ENCODE results near the gene FOXP2. TPM values are rescaled to one million over a fixed set of nuclear protein-coding genes. Genes with fewer than 3 reads are reported as not detected.
"Not testable (repeated sequence)": the region's sequence is repeated elsewhere in the genome, so short reads cannot be mapped to it uniquely, and the experiment has no call there.

The FOXP2 gene
- total RNA-seq, 1 donor from 2014 or later, result 2.1 TPM

DNA sequence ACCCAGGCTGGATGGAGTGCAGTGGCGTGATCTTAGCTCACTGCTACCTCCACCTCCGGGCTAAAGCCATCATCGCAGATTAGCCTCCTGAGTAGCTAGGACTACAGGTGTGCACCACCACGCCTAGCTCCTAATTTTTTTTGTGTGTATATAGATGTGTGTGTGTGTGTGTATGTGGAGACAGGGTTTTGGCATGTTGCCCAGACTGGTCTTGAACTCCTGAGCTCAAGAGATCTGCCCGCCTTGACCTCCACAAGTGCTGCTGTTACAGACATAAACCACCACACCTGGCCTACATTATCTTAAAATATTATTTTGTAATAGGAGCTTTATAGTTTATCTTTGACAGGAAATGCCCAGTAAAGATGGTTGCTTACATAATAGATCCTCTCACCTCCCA is 25.0 kb downstream of the FOXP2 start:
- Histone ChIP-seq H3K9me3 (replicated peaks) (peaks cover 14% of the 10 kb centered on the region), H3K27ac (replicated peaks) (no peak overlapping the region), H3K4me1 (no peaks in the 10 kb centered on the region), H3K36me3 (no peaks in the 10 kb centered on the region), H3K27me3 (ENCODE audit: low read depth) (no peaks in the 10 kb centered on the region), H3K4me3 (no peak overlapping the region)
- intact Hi-C loops (cut with micrococcal nuclease), result no loop called here
- no peak for TF ChIP-seq CTCF (IDR thresholded peaks at IDR 0.05; ENCODE audit: borderline replicate concordance)
- DNase-seq, result no peak

- intact Hi-C loops (cut with micrococcal nuclease); DNase-seq; H3K4me1 ChIP-seq: not testable (repeated sequence)
Observed at GRCh38 chr7:114440927-114441326, 26.3 kb downstream of the FOXP2 start.

DNA sequence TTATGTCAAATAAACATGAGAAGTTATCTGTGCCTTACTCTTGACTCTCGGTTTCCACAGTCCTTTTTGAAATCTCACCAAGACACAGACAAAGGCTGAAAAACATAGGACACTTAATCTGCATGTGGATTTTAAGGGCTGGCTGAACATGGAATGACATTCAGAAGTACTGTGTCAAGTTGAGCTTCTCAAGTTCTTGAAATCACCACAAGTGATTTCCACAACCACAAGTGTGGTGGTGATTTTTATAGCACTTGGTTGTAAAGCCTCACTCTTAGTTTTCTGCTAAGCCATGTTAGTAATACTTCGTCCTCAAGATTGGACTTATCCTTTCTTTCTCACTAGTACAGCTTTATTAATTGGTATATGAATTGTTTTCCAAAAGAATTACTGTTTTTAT is 29.6 kb downstream of the FOXP2 start:
- DNase-seq, result no peak
- TF ChIP-seq CTCF (IDR thresholded peaks at IDR 0.05; ENCODE audit: borderline replicate concordance), result no peak
- H3K4me3 ChIP-seq, result no peak overlapping the region
- H3K36me3 ChIP-seq, result no peaks in the 10 kb centered on the region
- peaks cover 14% of the 10 kb centered on the region for H3K9me3 ChIP-seq (replicated peaks)
- intact Hi-C loops (cut with micrococcal nuclease), result no loop called here
- H3K4me1 ChIP-seq, result no peaks in the 10 kb centered on the region
- no peaks in the 10 kb centered on the region for H3K27me3 ChIP-seq (ENCODE audit: low read depth)
- no peak overlapping the region for H3K27ac ChIP-seq (replicated peaks)

More at GRCh38 chr7:114440927-114441326, 26.3 kb downstream of the FOXP2 start:
- H3K27me3 ChIP-seq (ENCODE audit: low read depth); H3K27ac ChIP-seq (replicated peaks); H3K36me3 ChIP-seq; H3K4me3 ChIP-seq: not testable (repeated sequence)
- H3K9me3 ChIP-seq (replicated peaks), result peaks cover 14% of the 10 kb centered on the region

GRCh38 chr7:114450431-114450830 is 35.8 kb downstream of the FOXP2 start:
- peaks cover 4% of the 10 kb centered on the region for H3K9me3 ChIP-seq (replicated peaks)
- H3K27ac ChIP-seq (replicated peaks), result no peak overlapping the region
- DNase-seq, result no peak
- intact Hi-C loops (cut with micrococcal nuclease), result no loop called here
- TF ChIP-seq CTCF (IDR thresholded peaks at IDR 0.05; ENCODE audit: borderline replicate concordance), result no peak
- no peak overlapping the region for H3K4me3 ChIP-seq
- H3K36me3 ChIP-seq, result no peaks in the 10 kb centered on the region
- H3K27me3 ChIP-seq (ENCODE audit: low read depth), result no peaks in the 10 kb centered on the region
- no peaks in the 10 kb centered on the region for H3K4me1 ChIP-seq

- no peak overlapping the region for H3K4me3 ChIP-seq
- no peak overlapping the region for H3K27ac ChIP-seq (replicated peaks)
- H3K9me3 ChIP-seq (replicated peaks), result no peaks in the 10 kb centered on the region
- intact Hi-C loops (cut with micrococcal nuclease), result no loop called here
- no peak for DNase-seq
- H3K4me1 ChIP-seq, result no peaks in the 10 kb centered on the region
- H3K36me3 ChIP-seq, result no peaks in the 10 kb centered on the region
- H3K27me3 ChIP-seq (ENCODE audit: low read depth), result no peaks in the 10 kb centered on the region
- no peak for TF ChIP-seq CTCF (IDR thresholded peaks at IDR 0.05; ENCODE audit: borderline replicate concordance)
Observed at GRCh38 chr7:114459574-114459973, 45.0 kb downstream of the FOXP2 start.

- Histone ChIP-seq H3K4me3 (no peak overlapping the region), H3K27ac (replicated peaks) (no peak overlapping the region), H3K4me1 (no peaks in the 10 kb centered on the region), H3K36me3 (no peaks in the 10 kb centered on the region), H3K9me3 (replicated peaks) (no peaks in the 10 kb centered on the region), H3K27me3 (ENCODE audit: low read depth) (no peaks in the 10 kb centered on the region)
- TF ChIP-seq CTCF (IDR thresholded peaks at IDR 0.05; ENCODE audit: borderline replicate concordance), result no peak
- no peak for DNase-seq
- intact Hi-C loops (cut with micrococcal nuclease), result no loop called here
Observed at GRCh38 chr7:114460021-114460420, 45.4 kb downstream of the FOXP2 start.
